Measurements from ENCODE around the gene ARHGAP26. TPM values are rescaled to one million over a fixed set of nuclear protein-coding genes. Genes with fewer than 3 reads are reported as not detected.

ARHGAP26 gene
- total RNA-seq, 4 donors from 2014 or later = 11.0 to 23.3 (median 14.3) TPM

DNA sequence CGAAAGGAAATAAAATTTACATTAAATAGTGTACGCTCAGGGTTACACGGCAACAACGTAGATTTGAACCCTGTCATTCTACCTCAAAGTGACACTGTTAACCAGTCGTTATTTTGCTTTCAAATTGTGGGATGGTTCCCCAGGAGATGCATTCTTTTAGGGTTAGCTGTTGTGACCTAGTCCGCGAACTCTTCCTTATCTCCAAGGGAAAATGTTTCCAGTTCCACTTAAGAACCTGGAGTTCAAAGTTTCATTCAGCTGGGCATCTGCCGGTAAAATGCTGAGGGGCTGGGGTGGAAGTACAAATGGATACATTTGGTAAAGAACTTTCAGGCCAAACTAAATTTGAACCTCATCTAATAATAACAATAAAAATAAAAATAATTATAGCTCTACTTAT lies 368.7 kb downstream of the ARHGAP26 start:
- no peak for TF ChIP-seq POLR2A (IDR thresholded peaks at IDR 0.05)
- TF ChIP-seq, protein P1, sequence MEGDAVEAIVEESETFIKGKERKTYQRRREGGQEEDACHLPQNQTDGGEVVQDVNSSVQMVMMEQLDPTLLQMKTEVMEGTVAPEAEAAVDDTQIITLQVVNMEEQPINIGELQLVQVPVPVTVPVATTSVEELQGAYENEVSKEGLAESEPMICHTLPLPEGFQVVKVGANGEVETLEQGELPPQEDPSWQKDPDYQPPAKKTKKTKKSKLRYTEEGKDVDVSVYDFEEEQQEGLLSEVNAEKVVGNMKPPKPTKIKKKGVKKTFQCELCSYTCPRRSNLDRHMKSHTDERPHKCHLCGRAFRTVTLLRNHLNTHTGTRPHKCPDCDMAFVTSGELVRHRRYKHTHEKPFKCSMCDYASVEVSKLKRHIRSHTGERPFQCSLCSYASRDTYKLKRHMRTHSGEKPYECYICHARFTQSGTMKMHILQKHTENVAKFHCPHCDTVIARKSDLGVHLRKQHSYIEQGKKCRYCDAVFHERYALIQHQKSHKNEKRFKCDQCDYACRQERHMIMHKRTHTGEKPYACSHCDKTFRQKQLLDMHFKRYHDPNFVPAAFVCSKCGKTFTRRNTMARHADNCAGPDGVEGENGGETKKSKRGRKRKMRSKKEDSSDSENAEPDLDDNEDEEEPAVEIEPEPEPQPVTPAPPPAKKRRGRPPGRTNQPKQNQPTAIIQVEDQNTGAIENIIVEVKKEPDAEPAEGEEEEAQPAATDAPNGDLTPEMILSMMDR (IDR thresholded peaks at IDR 0.05) = no peak
- 81 to 95% methylated on average over 8 of the region's 8 CpGs for WGBS, 2 donors
- intact Hi-C loops (cut with DNase I; ENCODE audit: low total_unique reads) = no loop called here
- H3K4me3 ChIP-seq (ENCODE audit: low read depth, poor library complexity, severe bottlenecking) = no peak overlapping the region
- no peak for DNase-seq (ENCODE audit: low spot score in 2 of 2)

DNA sequence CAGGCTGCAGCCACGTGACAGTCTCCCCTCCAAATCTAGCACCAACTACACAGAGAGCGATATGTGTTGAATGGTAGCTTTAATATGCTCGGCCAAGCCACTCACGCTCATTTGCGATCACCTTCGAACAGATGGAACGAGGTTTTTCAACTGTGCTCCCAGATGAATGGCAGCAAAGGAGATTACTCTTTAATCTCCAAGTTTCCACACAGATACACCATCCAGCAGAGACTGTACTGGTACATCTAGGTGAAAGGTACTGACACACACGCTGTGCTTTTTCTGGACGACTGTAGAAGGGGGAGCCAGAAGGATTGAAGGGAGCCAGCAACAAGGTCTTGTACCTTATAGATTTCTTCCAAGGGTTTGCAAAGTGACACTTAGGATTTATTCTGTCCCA lies 369.4 kb downstream of the ARHGAP26 start:
- 93 to 98% methylated on average over 9 of the region's 9 CpGs for WGBS, 2 donors
- intact Hi-C loops (cut with DNase I; ENCODE audit: low total_unique reads) = no loop called here
- no peak for DNase-seq (ENCODE audit: low spot score in 2 of 2)
- H3K4me3 ChIP-seq (ENCODE audit: low read depth, poor library complexity, severe bottlenecking) = no peak overlapping the region
- TF ChIP-seq POLR2A (IDR thresholded peaks at IDR 0.05) = no peak
- TF ChIP-seq, protein P1 (IDR thresholded peaks at IDR 0.05) = no peak

DNA sequence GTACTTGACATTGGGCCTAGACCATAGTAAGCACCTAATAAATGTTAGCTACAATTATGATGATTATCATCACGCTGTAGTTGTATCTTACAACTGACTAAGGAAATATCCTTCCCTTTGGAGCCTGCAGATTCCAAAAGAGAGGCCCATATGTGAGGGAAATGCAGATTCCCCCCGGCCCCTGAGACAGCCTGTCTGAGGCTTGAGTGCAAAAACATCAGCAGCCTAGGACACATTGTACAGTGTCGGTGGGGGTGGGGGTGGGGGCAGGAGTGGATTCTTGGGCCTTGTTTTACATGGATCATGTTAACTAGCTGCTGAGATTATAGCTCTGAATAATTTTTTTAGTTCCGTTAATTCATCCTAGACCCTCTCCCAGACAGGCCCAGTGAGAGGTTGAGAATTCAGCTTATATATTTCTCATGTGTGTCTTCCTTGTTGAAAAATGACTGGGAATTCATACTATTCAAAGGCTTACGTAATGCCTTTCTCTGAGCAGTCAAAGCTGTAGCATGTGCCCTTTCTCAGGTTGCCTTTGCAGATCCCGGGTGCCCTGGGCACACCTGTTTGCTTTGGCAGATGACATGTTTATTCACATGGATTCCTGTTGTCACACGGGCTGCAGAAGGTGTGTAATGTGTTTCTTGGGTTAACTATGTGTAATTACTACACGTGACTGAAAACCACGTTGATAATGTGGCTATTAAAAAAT lies 370.5 kb downstream of the ARHGAP26 start:
- intact Hi-C loops (cut with DNase I; ENCODE audit: low total_unique reads) = no loop called here
- DNase-seq (ENCODE audit: low spot score in 2 of 2) = peak in 1 of 2 donors; percentile 57
- H3K4me3 ChIP-seq (ENCODE audit: low read depth, poor library complexity, severe bottlenecking) = no peak overlapping the region
- WGBS, 2 donors = 72 to 75% methylated on average over 9 of the region's 9 CpGs
- TF ChIP-seq POLR2A (IDR thresholded peaks at IDR 0.05) = no peak
- TF ChIP-seq, protein P1 (IDR thresholded peaks at IDR 0.05) = no peak

DNA sequence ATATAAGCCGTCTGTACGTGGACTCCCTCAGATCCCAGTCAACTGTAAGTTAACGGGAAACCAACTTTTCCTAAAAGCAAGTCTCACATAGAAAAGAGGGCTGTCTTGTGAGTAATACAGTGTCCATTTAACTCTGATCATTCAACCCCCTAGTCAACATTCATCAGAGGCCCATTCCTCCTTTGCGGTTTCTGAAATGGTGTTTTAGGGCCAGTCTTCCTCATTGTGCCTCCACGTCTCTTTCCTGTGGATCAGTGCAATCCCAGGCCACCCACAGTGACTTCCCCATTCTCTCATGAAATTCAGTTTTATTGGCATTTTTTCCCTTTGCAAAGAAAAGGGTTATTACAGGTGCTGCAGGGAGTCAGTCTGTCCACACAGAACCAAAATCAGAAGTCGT lies 371.5 kb downstream of the ARHGAP26 start:
- intact Hi-C loops (cut with DNase I; ENCODE audit: low total_unique reads) = no loop called here
- TF ChIP-seq POLR2A (IDR thresholded peaks at IDR 0.05) = no peak
- TF ChIP-seq, protein P1 (IDR thresholded peaks at IDR 0.05) = no peak
- 77 to 80% methylated on average over 6 of the region's 6 CpGs for WGBS, 2 donors
- no peak overlapping the region for H3K4me3 ChIP-seq (ENCODE audit: low read depth, poor library complexity, severe bottlenecking)
- DNase-seq (ENCODE audit: low spot score in 2 of 2) = no peak

DNA sequence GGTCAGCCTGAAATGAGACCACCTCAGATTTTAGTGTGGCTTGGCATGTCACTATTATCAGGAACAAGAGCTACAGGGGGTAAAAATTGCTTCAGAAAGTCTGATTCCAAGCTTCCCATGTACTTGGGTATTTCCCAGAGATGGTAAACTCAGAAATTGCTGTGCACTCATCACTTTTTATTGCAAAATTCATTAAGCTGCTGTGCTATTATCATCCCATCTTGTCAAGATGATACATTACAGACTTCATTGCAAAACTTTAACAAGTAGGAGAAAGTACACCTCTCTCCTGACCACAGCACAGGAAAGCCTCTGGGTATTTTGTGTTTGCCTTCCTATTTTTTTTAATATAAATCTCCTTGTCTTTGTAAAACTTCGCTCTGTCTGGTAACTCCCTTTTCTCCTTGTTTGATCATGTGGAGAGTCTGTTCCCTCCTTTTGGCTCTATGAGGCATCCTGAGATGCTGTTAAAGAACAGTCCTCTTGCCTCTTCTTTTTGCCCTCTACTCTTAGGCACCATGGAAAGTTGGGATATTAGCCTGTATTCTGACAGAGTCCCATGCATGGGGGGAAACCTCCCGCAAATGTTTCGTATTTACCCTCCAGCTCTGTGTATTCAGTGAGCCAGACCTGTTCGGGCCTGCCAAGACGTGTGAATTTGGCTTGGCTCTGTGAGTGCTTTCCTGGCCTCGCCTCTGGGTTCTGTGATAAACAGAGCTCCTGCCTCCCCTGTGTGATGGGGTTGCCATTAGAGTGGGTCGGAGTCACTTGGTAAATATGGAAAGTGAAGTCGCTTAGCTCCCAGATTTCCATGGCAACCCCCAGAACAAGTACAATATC lies 372.6 kb downstream of the ARHGAP26 start:
- H3K4me3 ChIP-seq (ENCODE audit: low read depth, poor library complexity, severe bottlenecking) = no peak overlapping the region
- intact Hi-C loops (cut with DNase I; ENCODE audit: low total_unique reads) = no loop called here
- TF ChIP-seq, protein P1 (IDR thresholded peaks at IDR 0.05) = no peak
- TF ChIP-seq POLR2A (IDR thresholded peaks at IDR 0.05) = no peak
- 54 to 57% methylated on average over 8 of the region's 8 CpGs for WGBS, 2 donors
- peak in 1 of 2 donors; percentile 60 for DNase-seq (ENCODE audit: low spot score in 2 of 2)

All from lower leg skin (tissue), 4 donors.